CD4-positive, alpha-beta T cell (primary cell): ENCODE data around the gene ASIC3. TPM values are rescaled to one million over a fixed set of nuclear protein-coding genes. Genes with fewer than 3 reads are reported as not detected.

Source experiments
- ATAC-seq: fragments of 200-7000 bp; cut with Tn5 transposase; one replicate; pipeline ENCODE4 v1.10.0; 2022; ENCODE audit warnings: mild to moderate bottlenecking; ENCODE audit not compliant: poor library complexity
- CTCF ChIA-PET: fragments of 350-600 bp; sonication (Branson Sonifier 250); formaldehyde crosslinking; loops from one replicate; lab custom pipeline; 2021; ENCODE audit warnings: antibody characterized with exemption, inconsistent platforms; lab: Charles Lee
- POLR2A ChIA-PET: fragments of 350-600 bp; sonication (Branson Sonifier 250); formaldehyde crosslinking; loops from one replicate; lab custom pipeline; 2021; ENCODE audit warnings: antibody characterized with exemption, inconsistent platforms; lab: Charles Lee
- DNase-seq, 14 experiments: peaks; one replicate each; pipeline ENCODE4 v3.0.0-alpha.2; 2013 to 2020; ENCODE audit warnings: mixed read lengths in 2 of 14
- H3K27ac ChIP-seq, 2 donors: one replicate each; pipeline versions ENCODE4 v1.5.1 to v1.7.0; 2013; ENCODE audit warnings: low read length in 2 of 2, low read depth in 1 of 2, mild to moderate bottlenecking in 1 of 2
- H3K27me3 ChIP-seq, 2 experiments: 1 replicate in 1 of 2; 2 replicates in 1 of 2; pipeline versions ENCODE4 v1.6.1 to v1.7.0; 2013; ENCODE audit warnings: low read length in 2 of 2, control low read depth in 1 of 2, mild to moderate bottlenecking in 1 of 2, moderate library complexity in 1 of 2; ENCODE audit not compliant: insufficient read depth in 2 of 2, control insufficient read depth in 1 of 2
- H3K36me3 ChIP-seq: one replicate; pipeline ENCODE4 v1.6.1; 2013; ENCODE audit warnings: low read length, control low read depth; ENCODE audit not compliant: insufficient read depth
- H3K4me1 ChIP-seq: one replicate; pipeline ENCODE4 v1.6.1; 2013; ENCODE audit warnings: low read length, control low read depth; ENCODE audit not compliant: insufficient read depth
- H3K4me3 ChIP-seq: one replicate; pipeline ENCODE4 v1.5.1; 2013; ENCODE audit warnings: mild to moderate bottlenecking, low read length, moderate library complexity
- H3K9me3 ChIP-seq, 2 experiments: 1 replicate in 1 of 2; 2 replicates in 1 of 2; pipeline versions ENCODE4 v1.6.1 to v1.7.0; 2013; ENCODE audit warnings: low read length in 2 of 2, mild to moderate bottlenecking in 2 of 2, control low read depth in 1 of 2, moderate library complexity in 1 of 2; ENCODE audit not compliant: control insufficient read depth in 1 of 2, insufficient read depth in 1 of 2
- H3K27ac Mint-ChIP-seq: one replicate; pipeline ENCODE4 v1.8.0; 2020; ENCODE audit warnings: mixed read lengths
- H3K27me3 Mint-ChIP-seq: one replicate; pipeline ENCODE4 v1.8.0; 2021; ENCODE audit warnings: mixed read lengths
- H3K36me3 Mint-ChIP-seq: one replicate; pipeline ENCODE4 v1.8.0; 2021; ENCODE audit warnings: low read depth, mixed read lengths
- H3K4me1 Mint-ChIP-seq: one replicate; pipeline ENCODE4 v1.8.0; 2021; ENCODE audit warnings: low read depth, mixed read lengths
- H3K4me3 Mint-ChIP-seq: one replicate; pipeline ENCODE4 v1.8.0; 2020; ENCODE audit warnings: mild to moderate bottlenecking, mixed read lengths
- H3K9me3 Mint-ChIP-seq: one replicate; pipeline ENCODE4 v1.8.0; 2020; ENCODE audit warnings: mixed read lengths
- intact Hi-C, 2 experiments: fragments of 100-400 bp; cut with DNase I in 1 of 2; cut with micrococcal nuclease in 1 of 2; formaldehyde crosslinking; loops; one replicate each; pipeline versions ENCODE4 v1.15.1 to v1.9.0; 2023 to 2025; cut with DNase I, micrococcal nuclease
- total RNA-seq, 174 experiments: library from RNA in 2 of 174; stranded (reverse) in 2 of 174; gene quantifications; one replicate each; pipeline ENCODE4 v1.2.3 and lab custom pipeline; 2021 to 2026
- TF ChIP-seq, protein P1 (sequence below): fragments of 200-600 bp; IDR thresholded peaks from one replicate; pipeline ENCODE4 v1.8.0; 2022; ENCODE audit warnings: antibody characterized with exemption, mild to moderate bottlenecking

The ASIC3 gene
- total RNA-seq, 2 experiments from 2014 or later: 13.8 to 15.2 TPM

DNA sequence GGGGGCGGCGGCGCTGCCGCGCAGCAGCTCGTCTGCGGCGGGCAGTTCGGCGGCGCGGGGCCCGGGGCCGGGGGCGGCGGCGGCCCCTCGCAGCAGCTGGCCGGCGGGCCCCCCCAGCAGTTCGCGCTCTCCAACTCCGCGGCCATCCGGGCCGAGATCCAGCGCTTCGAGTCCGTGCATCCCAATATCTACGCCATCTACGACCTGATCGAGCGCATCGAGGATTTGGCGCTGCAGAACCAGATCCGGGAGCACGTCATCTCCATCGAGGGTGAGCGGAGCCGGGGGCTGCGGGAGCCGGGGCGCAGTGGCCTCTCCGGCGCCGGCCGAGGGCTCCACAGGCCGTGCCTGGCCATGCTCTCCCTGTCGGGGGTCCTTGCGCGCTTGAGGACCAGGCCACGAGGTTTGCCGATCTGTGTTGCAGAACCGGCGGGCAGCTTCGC, 38.5 kb downstream of the ASIC3 start:
- peak overlapping the region; percentile 90 for H3K4me3 Mint-ChIP-seq
- H3K4me1 ChIP-seq: peaks cover 72% of the 10 kb centered on the region
- peak overlapping the region; percentile 70 for H3K4me3 ChIP-seq
- ATAC-seq (no peak), DNase-seq (peak in 6 of 14 experiments; percentile 14 to 62 (median 46))
- H3K36me3 ChIP-seq: no peaks in the 10 kb centered on the region
- TF ChIP-seq, protein P1, sequence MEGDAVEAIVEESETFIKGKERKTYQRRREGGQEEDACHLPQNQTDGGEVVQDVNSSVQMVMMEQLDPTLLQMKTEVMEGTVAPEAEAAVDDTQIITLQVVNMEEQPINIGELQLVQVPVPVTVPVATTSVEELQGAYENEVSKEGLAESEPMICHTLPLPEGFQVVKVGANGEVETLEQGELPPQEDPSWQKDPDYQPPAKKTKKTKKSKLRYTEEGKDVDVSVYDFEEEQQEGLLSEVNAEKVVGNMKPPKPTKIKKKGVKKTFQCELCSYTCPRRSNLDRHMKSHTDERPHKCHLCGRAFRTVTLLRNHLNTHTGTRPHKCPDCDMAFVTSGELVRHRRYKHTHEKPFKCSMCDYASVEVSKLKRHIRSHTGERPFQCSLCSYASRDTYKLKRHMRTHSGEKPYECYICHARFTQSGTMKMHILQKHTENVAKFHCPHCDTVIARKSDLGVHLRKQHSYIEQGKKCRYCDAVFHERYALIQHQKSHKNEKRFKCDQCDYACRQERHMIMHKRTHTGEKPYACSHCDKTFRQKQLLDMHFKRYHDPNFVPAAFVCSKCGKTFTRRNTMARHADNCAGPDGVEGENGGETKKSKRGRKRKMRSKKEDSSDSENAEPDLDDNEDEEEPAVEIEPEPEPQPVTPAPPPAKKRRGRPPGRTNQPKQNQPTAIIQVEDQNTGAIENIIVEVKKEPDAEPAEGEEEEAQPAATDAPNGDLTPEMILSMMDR: no peak
- peak overlapping the region; percentile 82 for H3K27ac Mint-ChIP-seq
- no peaks in the 10 kb centered on the region for H3K9me3 Mint-ChIP-seq
- intact Hi-C loops: loop anchor here in 1 of 2 experiments (10.0 kb wide), 2 partner anchors 112 to 1252 kb away; partner anchors contain the start of genes KCNH2 and ZNF862
- POLR2A ChIA-PET: interaction anchor here (1.0 to 1.8 kb wide), 3 partner anchors 19 to 73 kb away, joined by 3 to 6 read pairs (median 4); partner anchors contain the start of gene ABCB8
- H3K9me3 ChIP-seq: peaks cover 0 to 3% of the 10 kb centered on the region in 2 experiments
- H3K4me1 Mint-ChIP-seq: peaks cover 53% of the 10 kb centered on the region
- H3K27ac ChIP-seq: no peak overlapping the region
- CTCF ChIA-PET: no interaction called here
- no peaks in the 10 kb centered on the region for H3K27me3 ChIP-seq
- H3K27me3 Mint-ChIP-seq: peaks cover 8% of the 10 kb centered on the region
- peaks cover 20% of the 10 kb centered on the region for H3K36me3 Mint-ChIP-seq

GRCh38 chr7:151087245-151088018, 39.1 kb downstream of the ASIC3 start:
- peaks cover 53% of the 10 kb centered on the region for H3K4me1 Mint-ChIP-seq
- Histone ChIP-seq H3K4me1 (peaks cover 66% of the 10 kb centered on the region), H3K36me3 (no peaks in the 10 kb centered on the region), H3K9me3 (peaks cover 0 to 3% of the 10 kb centered on the region in 2 experiments), H3K27me3 (no peaks in the 10 kb centered on the region), H3K4me3 (peak overlapping the region; percentile 70), H3K27ac (peak overlapping the region in 1 of 2 donors; percentile 4)
- H3K27ac Mint-ChIP-seq: peak overlapping the region; percentile 86
- TF ChIP-seq, protein P1: no peak
- ATAC-seq (peak; percentile 9), DNase-seq (peak in 7 of 14 experiments; percentile 22 to 77 (median 43))
- H3K4me3 Mint-ChIP-seq: peak overlapping the region; percentile 90
- peaks cover 20% of the 10 kb centered on the region for H3K36me3 Mint-ChIP-seq
- POLR2A ChIA-PET: interaction anchor here (1.0 to 1.8 kb wide), 3 partner anchors 19 to 74 kb away, joined by 3 to 6 read pairs (median 4); partner anchors contain the start of gene ABCB8
- CTCF ChIA-PET: interaction anchor here (1.2 kb wide), 1 partner anchor 36 kb away, joined by 3 read pairs; no protein-coding TSS in a partner anchor
- peaks cover 8% of the 10 kb centered on the region for H3K27me3 Mint-ChIP-seq
- no peaks in the 10 kb centered on the region for H3K9me3 Mint-ChIP-seq
- intact Hi-C loops: loop anchor here in 1 of 2 experiments (2.0 to 10.0 kb wide), 3 partner anchors 23 to 1253 kb away; partner anchors contain the start of genes KCNH2 and ZNF862

- Mint-ChIP-seq H3K4me3 (peak overlapping the region; percentile 88), H3K9me3 (no peaks in the 10 kb centered on the region), H3K4me1 (peaks cover 47% of the 10 kb centered on the region), H3K27me3 (peaks cover 8% of the 10 kb centered on the region), H3K27ac (peak overlapping the region; percentile 86), H3K36me3 (peaks cover 15% of the 10 kb centered on the region)
- Histone ChIP-seq H3K4me1 (peaks cover 62% of the 10 kb centered on the region), H3K36me3 (no peaks in the 10 kb centered on the region), H3K9me3 (peaks cover 0 to 3% of the 10 kb centered on the region in 2 experiments), H3K27me3 (no peaks in the 10 kb centered on the region), H3K27ac (peak overlapping the region in 1 of 2 donors; percentile 4), H3K4me3 (peak overlapping the region; percentile 70)
- ATAC-seq (no peak), DNase-seq (peak in 2 of 14 experiments; percentile 30 to 48)
- TF ChIP-seq, protein P1: no peak
- intact Hi-C loops: loop anchor here in 1 of 2 experiments (2.0 to 10.0 kb wide), 3 partner anchors 23 to 1253 kb away; partner anchors contain the start of genes KCNH2 and ZNF862
- ChIA-PET CTCF (interaction anchor here (1.2 kb wide), 1 partner anchor 36 kb away, joined by 3 read pairs; no protein-coding TSS in a partner anchor), POLR2A (interaction anchor here (1.4 to 1.8 kb wide), 2 partner anchors 60 to 75 kb away, joined by 4 to 6 read pairs; partner anchors contain the start of gene ABCB8)
These were observed 39.9 kb downstream of the ASIC3 start for GRCh38 chr7:151088019-151088855.
